H1 (cell line): ENCODE measurements around the gene SLC12A7.

Experiments
- ASH2L ChIP-seq: fragments of 200-600, 300-600 bp; sonication (generic); IDR thresholded peaks from one replicate; pipeline ENCODE4 v1.7.1; 2017; ENCODE audit warnings: low read length
- CTCF ChIP-seq, 3 experiments: IDR thresholded peaks; 1 replicate in 2 of 3; 2 replicates in 1 of 3; pipeline versions ENCODE4 v1.5.1 to v1.6.1; 2011; ENCODE audit warnings: low read length in 3 of 3, mild to moderate bottlenecking in 3 of 3, inconsistent platforms in 2 of 3, low read depth in 1 of 3, moderate library complexity in 1 of 3; ENCODE audit not compliant: insufficient read depth in 1 of 3; ENCODE audit errors: control extremely low read depth in 1 of 3
- HDAC2 ChIP-seq, 2 experiments: fragments of 300-600 bp in 1 of 2; sonication (generic) in 1 of 2; IDR thresholded peaks; 2 replicates each; pipeline ENCODE4 v1.6.1; 2011 to 2012; ENCODE audit warnings: low read depth in 2 of 2, low read length in 2 of 2, mild to moderate bottlenecking in 2 of 2, moderate library complexity in 2 of 2, borderline replicate concordance in 1 of 2, inconsistent platforms in 1 of 2
- SIN3A ChIP-seq, 2 experiments: IDR thresholded peaks in 1 of 2; conservative IDR thresholded peaks in 1 of 2; 2 replicates each; pipeline ENCODE4 v1.6.1; 2011 to 2012; ENCODE audit warnings: low read length in 2 of 2, improper control_type of control experiment in 1 of 2, low read depth in 1 of 2, mild to moderate bottlenecking in 1 of 2
- SP1 ChIP-seq: IDR thresholded peaks from 2 replicates; pipeline ENCODE4 v1.6.1; 2011; ENCODE audit warnings: low read depth, low read length
- TAF1 ChIP-seq: IDR thresholded peaks from 2 replicates; pipeline ENCODE4 v1.6.1; 2011; ENCODE audit warnings: mild to moderate bottlenecking, low read depth, low read length

GRCh38 chr5:1131191-1131621, 19.3 kb upstream of the SLC12A7 start:
- no peak for TF ChIP-seq ASH2L
- TF ChIP-seq SIN3A (conservative IDR thresholded peaks at IDR 0.05 in 1 of 2, IDR thresholded peaks at IDR 0.05 in 1 of 2; ENCODE audit: low read depth in 1 of 2, low read length in 2 of 2) = no peak
- TF ChIP-seq CTCF (IDR thresholded peaks at IDR 0.05; ENCODE audit: control extremely low read depth in 1 of 3, insufficient read depth in 1 of 3, low read depth in 1 of 3, low read length in 3 of 3) = no peak
- no peak for TF ChIP-seq HDAC2 (IDR thresholded peaks at IDR 0.05; ENCODE audit: borderline replicate concordance in 1 of 2, low read depth in 2 of 2, low read length in 2 of 2)
- no peak for TF ChIP-seq SP1
- TF ChIP-seq TAF1 = no peak
